DOHH2 (cell line): ENCODE measurements around the gene TPSAB1.

Experiments used
- H3F3A ChIP-seq: fragments of 200-600 bp; sonication (generic), shearing (Covaris generic); 2 replicates; pipeline ENCODE4 v1.6.0; 2016; ENCODE audit warnings: antibody characterized with exemption, mild to moderate bottlenecking; ENCODE audit not compliant: control insufficient read depth, insufficient read depth
- H3K27ac ChIP-seq: fragments of 200-600 bp; sonication (generic); 2 replicates; pipeline ENCODE4 v1.5.1; 2014; ENCODE audit warnings: low read depth, mild to moderate bottlenecking, low read length, moderate library complexity
- H3K27me3 ChIP-seq: fragments of 200-600 bp; sonication (generic); 2 replicates; pipeline ENCODE4 v1.6.1; 2014; ENCODE audit warnings: mild to moderate bottlenecking, low read length, mixed read lengths; ENCODE audit not compliant: control insufficient read depth
- H3K36me3 ChIP-seq: fragments of 200-600 bp; sonication (generic); 2 replicates; pipeline ENCODE4 v1.6.1; 2014; ENCODE audit warnings: mild to moderate bottlenecking, low read length, moderate library complexity, mixed read lengths; ENCODE audit not compliant: control insufficient read depth
- H3K4me1 ChIP-seq: fragments of 200-600 bp; sonication (generic); 2 replicates; pipeline ENCODE4 v1.6.1; 2014; ENCODE audit warnings: mild to moderate bottlenecking, low read length, mixed read lengths; ENCODE audit not compliant: control insufficient read depth
- H3K4me2 ChIP-seq: fragments of 200-600 bp; sonication (generic); 2 replicates; pipeline ENCODE4 v1.6.0; 2014; ENCODE audit warnings: mild to moderate bottlenecking, low read length, moderate library complexity
- H3K4me3 ChIP-seq: fragments of 200-600 bp; sonication (generic); 2 replicates; pipeline ENCODE4 v1.5.1; 2014; ENCODE audit warnings: mild to moderate bottlenecking, low read length, mixed read lengths
- H3K79me2 ChIP-seq: fragments of 200-600 bp; sonication (generic); 2 replicates; pipeline ENCODE4 v1.6.1; 2014; ENCODE audit warnings: mild to moderate bottlenecking, low read length, mixed read lengths; ENCODE audit not compliant: control insufficient read depth
- H3K9me2 ChIP-seq: fragments of 200-600 bp; sonication (generic); replicated peaks from 2 replicates; pipeline ENCODE4 v1.6.1; 2014; ENCODE audit warnings: mild to moderate bottlenecking, low read length, mixed read lengths; ENCODE audit not compliant: control insufficient read depth
- H3K9me3 ChIP-seq: fragments of 200-600 bp; sonication (generic); 2 replicates; pipeline ENCODE4 v1.6.1; 2014; ENCODE audit warnings: antibody characterized with exemption, low read length, mixed read lengths; ENCODE audit not compliant: control insufficient read depth, insufficient read depth
- H4K20me1 ChIP-seq: fragments of 200-600 bp; sonication (generic); 2 replicates; pipeline ENCODE4 v1.6.0; 2014; ENCODE audit warnings: low read depth, mild to moderate bottlenecking, antibody characterized with exemption, low read length, moderate library complexity; ENCODE audit not compliant: control insufficient read depth, insufficient read depth
- EZH2phosphoT487 ChIP-seq: fragments of 200-600 bp; sonication (generic); IDR thresholded peaks from 2 replicates; pipeline ENCODE4 v1.6.1; 2017; ENCODE audit warnings: borderline replicate concordance, mild to moderate bottlenecking, antibody characterized with exemption, low read length, moderate library complexity, mixed read lengths
- TF ChIP-seq, protein P1 (sequence below): fragments of 200-600 bp; sonication (generic); IDR thresholded peaks from one replicate; pipeline ENCODE4 v1.5.1; 2014; ENCODE audit warnings: antibody characterized with exemption, mild to moderate bottlenecking, low read depth, low read length; ENCODE audit not compliant: poor library complexity, severe bottlenecking

The TPSAB1 gene

GRCh38 chr16:1208239-1208830, 32.2 kb upstream of the TPSAB1 start:
- Histone ChIP-seq H4K20me1 (no peaks in the 10 kb centered on the region), H3F3A (no peaks in the 10 kb centered on the region), H3K4me3 (no peak overlapping the region), H3K79me2 (no peaks in the 10 kb centered on the region), H3K4me1 (no peaks in the 10 kb centered on the region), H3K27ac (no peak overlapping the region), H3K9me2 (no peaks in the 10 kb centered on the region), H3K4me2 (no peak overlapping the region), H3K36me3 (no peaks in the 10 kb centered on the region), H3K27me3 (no peaks in the 10 kb centered on the region), H3K9me3 (no peaks in the 10 kb centered on the region)
- TF ChIP-seq, protein P1, sequence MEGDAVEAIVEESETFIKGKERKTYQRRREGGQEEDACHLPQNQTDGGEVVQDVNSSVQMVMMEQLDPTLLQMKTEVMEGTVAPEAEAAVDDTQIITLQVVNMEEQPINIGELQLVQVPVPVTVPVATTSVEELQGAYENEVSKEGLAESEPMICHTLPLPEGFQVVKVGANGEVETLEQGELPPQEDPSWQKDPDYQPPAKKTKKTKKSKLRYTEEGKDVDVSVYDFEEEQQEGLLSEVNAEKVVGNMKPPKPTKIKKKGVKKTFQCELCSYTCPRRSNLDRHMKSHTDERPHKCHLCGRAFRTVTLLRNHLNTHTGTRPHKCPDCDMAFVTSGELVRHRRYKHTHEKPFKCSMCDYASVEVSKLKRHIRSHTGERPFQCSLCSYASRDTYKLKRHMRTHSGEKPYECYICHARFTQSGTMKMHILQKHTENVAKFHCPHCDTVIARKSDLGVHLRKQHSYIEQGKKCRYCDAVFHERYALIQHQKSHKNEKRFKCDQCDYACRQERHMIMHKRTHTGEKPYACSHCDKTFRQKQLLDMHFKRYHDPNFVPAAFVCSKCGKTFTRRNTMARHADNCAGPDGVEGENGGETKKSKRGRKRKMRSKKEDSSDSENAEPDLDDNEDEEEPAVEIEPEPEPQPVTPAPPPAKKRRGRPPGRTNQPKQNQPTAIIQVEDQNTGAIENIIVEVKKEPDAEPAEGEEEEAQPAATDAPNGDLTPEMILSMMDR: no peak
- TF ChIP-seq EZH2phosphoT487: no peak

GRCh38 chr16:1209081-1209480, 31.4 kb upstream of the TPSAB1 start:
- Histone ChIP-seq H3K27me3 (no peaks in the 10 kb centered on the region), H3K4me1 (no peaks in the 10 kb centered on the region), H3K4me2 (no peak overlapping the region), H3K9me2 (no peaks in the 10 kb centered on the region), H4K20me1 (no peaks in the 10 kb centered on the region), H3K9me3 (no peaks in the 10 kb centered on the region), H3F3A (no peaks in the 10 kb centered on the region), H3K4me3 (no peak overlapping the region), H3K79me2 (no peaks in the 10 kb centered on the region), H3K36me3 (no peaks in the 10 kb centered on the region), H3K27ac (no peak overlapping the region)
- TF ChIP-seq, protein P1: no peak
- no peak for TF ChIP-seq EZH2phosphoT487

GRCh38 chr16:1210461-1210860, 30.0 kb upstream of the TPSAB1 start:
- TF ChIP-seq, protein P1: no peak
- no peak for TF ChIP-seq EZH2phosphoT487
- no peaks in the 10 kb centered on the region for H3K36me3 ChIP-seq
- H3K4me3 ChIP-seq: no peak overlapping the region
- H3K27me3 ChIP-seq: no peaks in the 10 kb centered on the region
- H3K9me3 ChIP-seq: no peaks in the 10 kb centered on the region
- H3F3A ChIP-seq: no peaks in the 10 kb centered on the region
- H4K20me1 ChIP-seq: no peaks in the 10 kb centered on the region
- H3K9me2 ChIP-seq: no peaks in the 10 kb centered on the region
- H3K27ac ChIP-seq: no peak overlapping the region
- H3K4me2 ChIP-seq: no peak overlapping the region
- H3K79me2 ChIP-seq: no peaks in the 10 kb centered on the region
- H3K4me1 ChIP-seq: no peaks in the 10 kb centered on the region
